Smooth muscle cell (in vitro differentiated cells): ENCODE results near the gene HMGB4. TPM values are rescaled to one million over a fixed set of nuclear protein-coding genes. Genes with fewer than 3 reads are reported as not detected.

Source experiments
- DNase-seq: peaks from one replicate; lab custom pipeline; 2025; ENCODE audit not compliant: unreplicated experiment; lab: John Stamatoyannopoulos, UW
- H2AFZ ChIP-seq: fragments of 200-600 bp; sonication (generic); 2 replicates; pipeline ENCODE4 v1.6.0; 2016; ENCODE audit warnings: antibody characterized with exemption, low read depth, mild to moderate bottlenecking
- H3F3A ChIP-seq: fragments of 200-600 bp; sonication (generic); 2 replicates; pipeline ENCODE4 v1.6.0; 2017; ENCODE audit warnings: antibody characterized with exemption, low read depth
- H3K27ac ChIP-seq: fragments of 200-600 bp; sonication (generic); 2 replicates; pipeline ENCODE4 v1.5.1; 2016; ENCODE audit warnings: low read depth, mild to moderate bottlenecking
- H3K27me3 ChIP-seq: fragments of 200-600 bp; sonication (generic); 2 replicates; pipeline ENCODE4 v1.6.1; 2016; ENCODE audit warnings: low read depth, mild to moderate bottlenecking
- H3K36me3 ChIP-seq: fragments of 200-600 bp; sonication (generic); 2 replicates; pipeline ENCODE4 v1.5.1; 2016; ENCODE audit warnings: low read depth
- H3K4me1 ChIP-seq: fragments of 200-600 bp; sonication (generic); 2 replicates; pipeline ENCODE4 v1.5.1; 2016; ENCODE audit warnings: low read depth
- H3K4me2 ChIP-seq: fragments of 200-600 bp; sonication (generic); 2 replicates; pipeline ENCODE4 v1.6.0; 2016; ENCODE audit warnings: mild to moderate bottlenecking
- H3K4me3 ChIP-seq: fragments of 200-600 bp; sonication (generic); 2 replicates; pipeline ENCODE4 v1.5.1; 2016; ENCODE audit warnings: mild to moderate bottlenecking
- H3K79me2 ChIP-seq: fragments of 200-600 bp; sonication (generic); 2 replicates; pipeline ENCODE4 v1.6.0; 2016; ENCODE audit warnings: low read depth, mild to moderate bottlenecking
- H3K9ac ChIP-seq: fragments of 200-600 bp; sonication (generic); 2 replicates; pipeline ENCODE4 v1.6.0; 2016; ENCODE audit warnings: low read depth
- H3K9me3 ChIP-seq: fragments of 200-600 bp; sonication (generic); replicated peaks from 2 replicates; pipeline ENCODE4 v1.5.1; 2016; ENCODE audit warnings: low read depth
- H4K20me1 ChIP-seq: fragments of 200-600 bp; sonication (generic); 2 replicates; pipeline ENCODE4 v1.6.0; 2016; ENCODE audit warnings: low read depth
- CTCF ChIP-seq: fragments of 200-600 bp; sonication (generic); IDR thresholded peaks from 2 replicates; pipeline ENCODE4 v1.5.1; 2017; ENCODE audit warnings: borderline replicate concordance, mild to moderate bottlenecking, antibody characterized with exemption; ENCODE audit not compliant: insufficient read depth, poor library complexity, severe bottlenecking
- WGBS: methylation state at CpG from one replicate; pipeline ENCODE4 v1.1.7; 2016; ENCODE audit warnings: low lambda C conversion rate; 5-methylcytosine and 5-hydroxymethylcytosine counted together
- polyA plus RNA-seq: library from polyadenylated mRNA; unstranded; fragments of >200 nt; fragmentation: Nextera tagmentation; extraction: Ambion mirVana; gene quantifications from 2 replicates; pipeline ENCODE4 v1.2.1, GENCODE V29; 2016
- total RNA-seq: library from RNA; depleted of rRNA; stranded (reverse); fragments of >200 nt; gene quantifications from 2 replicates; pipeline ENCODE4 v1.2.3, GENCODE V29; 2014

Gene HMGB4
- total and polyA plus RNA-seq, 2 experiments from 2014 or later: not detected

- TF ChIP-seq CTCF: no peak
- no peak overlapping the region for H2AFZ ChIP-seq
- no peak overlapping the region for H3K9ac ChIP-seq
- DNase-seq: no peak
- 78% methylated on average over 5 of the region's 5 CpGs for WGBS
- no peaks in the 10 kb centered on the region for H3K9me3 ChIP-seq
- no peaks in the 10 kb centered on the region for H3K36me3 ChIP-seq
- no peak overlapping the region for H3K4me2 ChIP-seq
- no peaks in the 10 kb centered on the region for H3F3A ChIP-seq
- H3K27ac ChIP-seq: no peak overlapping the region
- no peaks in the 10 kb centered on the region for H4K20me1 ChIP-seq
- no peaks in the 10 kb centered on the region for H3K79me2 ChIP-seq
- no peaks in the 10 kb centered on the region for H3K27me3 ChIP-seq
- H3K4me1 ChIP-seq: no peaks in the 10 kb centered on the region
- H3K4me3 ChIP-seq: no peak overlapping the region
Observed at GRCh38 chr1:33826711-33827110, 37.2 kb upstream of the HMGB4 start.

- no peaks in the 10 kb centered on the region for H4K20me1 ChIP-seq
- H3K36me3 ChIP-seq: no peaks in the 10 kb centered on the region
- H3K4me3 ChIP-seq: no peak overlapping the region
- WGBS: 83% methylated on average over 5 of the region's 5 CpGs
- no peak overlapping the region for H3K9ac ChIP-seq
- no peak for TF ChIP-seq CTCF
- H3K27ac ChIP-seq: no peak overlapping the region
- no peak for DNase-seq
- H3K79me2 ChIP-seq: no peaks in the 10 kb centered on the region
- no peaks in the 10 kb centered on the region for H3F3A ChIP-seq
- no peak overlapping the region for H2AFZ ChIP-seq
- H3K4me2 ChIP-seq: no peak overlapping the region
- H3K9me3 ChIP-seq: no peaks in the 10 kb centered on the region
- H3K27me3 ChIP-seq: no peaks in the 10 kb centered on the region
- H3K4me1 ChIP-seq: no peaks in the 10 kb centered on the region
Observed at GRCh38 chr1:33828059-33828458, 35.8 kb upstream of the HMGB4 start.

- H3K4me2 ChIP-seq: no peak overlapping the region
- H3F3A ChIP-seq: no peaks in the 10 kb centered on the region
- H3K36me3 ChIP-seq: no peaks in the 10 kb centered on the region
- H3K4me1 ChIP-seq: no peaks in the 10 kb centered on the region
- no peak overlapping the region for H3K9ac ChIP-seq
- H2AFZ ChIP-seq: no peak overlapping the region
- 92% methylated on average over 5 of the region's 5 CpGs for WGBS
- H4K20me1 ChIP-seq: no peaks in the 10 kb centered on the region
- no peaks in the 10 kb centered on the region for H3K27me3 ChIP-seq
- no peak for TF ChIP-seq CTCF
- H3K27ac ChIP-seq: no peak overlapping the region
- no peak overlapping the region for H3K4me3 ChIP-seq
- H3K79me2 ChIP-seq: no peaks in the 10 kb centered on the region
- no peak for DNase-seq
- no peaks in the 10 kb centered on the region for H3K9me3 ChIP-seq
Observed at GRCh38 chr1:33828654-33829053, 35.2 kb upstream of the HMGB4 start.

GRCh38 chr1:33836911-33837310 is 27.0 kb upstream of the HMGB4 start:
- no peak overlapping the region for H2AFZ ChIP-seq
- no peaks in the 10 kb centered on the region for H3K9me3 ChIP-seq
- WGBS: 86% methylated on average over 4 of the region's 4 CpGs
- no peak overlapping the region for H3K9ac ChIP-seq
- no peak overlapping the region for H3K4me2 ChIP-seq
- H4K20me1 ChIP-seq: no peaks in the 10 kb centered on the region
- H3K79me2 ChIP-seq: no peaks in the 10 kb centered on the region
- no peaks in the 10 kb centered on the region for H3K36me3 ChIP-seq
- H3K4me1 ChIP-seq: no peaks in the 10 kb centered on the region
- H3K27ac ChIP-seq: no peak overlapping the region
- no peaks in the 10 kb centered on the region for H3K27me3 ChIP-seq
- DNase-seq: no peak
- no peak overlapping the region for H3K4me3 ChIP-seq
- no peaks in the 10 kb centered on the region for H3F3A ChIP-seq
- no peak for TF ChIP-seq CTCF
